Tibial nerve (tissue), 4 donors: Measurements from ENCODE around the gene ZNF333.

Source experiments
- CTCF ChIP-seq, 5 experiments: fragments of 200-600 bp in 3 of 5; fragments of 450-650 bp in 2 of 5; sonication (generic) in 3 of 5; IDR thresholded peaks; one replicate each; pipeline ENCODE4 v1.5.1; 2016 to 2019; ENCODE audit warnings: antibody characterized with exemption in 5 of 5, mild to moderate bottlenecking in 3 of 5, moderate library complexity in 2 of 5
- EP300 ChIP-seq, 2 donors: sonication (generic); formaldehyde crosslinking; IDR thresholded peaks; one replicate each; pipeline ENCODE4 v1.6.1; 2017; ENCODE audit warnings: antibody characterized with exemption in 2 of 2, mild to moderate bottlenecking in 1 of 2
- POLR2A ChIP-seq, 2 donors: fragments of 450-650 bp; IDR thresholded peaks; one replicate each; pipeline ENCODE4 v1.6.1; 2017; ENCODE audit warnings: antibody characterized with exemption in 2 of 2, mild to moderate bottlenecking in 2 of 2, moderate library complexity in 2 of 2

- TF ChIP-seq EP300 (IDR thresholded peaks at IDR 0.05) (no peak), CTCF (IDR thresholded peaks at IDR 0.05) (no peak), POLR2A (IDR thresholded peaks at IDR 0.05) (no peak)
Observed at GRCh38 chr19:14758816-14759215, 69.0 kb downstream of the ZNF333 start.
